IMR-90 (cell line): ENCODE measurements around the gene ADAMTS8. TPM values are rescaled to one million over a fixed set of nuclear protein-coding genes. Genes with fewer than 3 reads are reported as not detected.
A peak's percentile ranks its signal among the peaks of the same experiment; 100 is the strongest.

ENCODE experiments used
- ATAC-seq: fragments of 200-7000 bp; cut with Tn5 transposase; 2 replicates; pipeline ENCODE4 v1.9.1; 2020; ENCODE audit warnings: low read depth, mild to moderate bottlenecking, moderate library complexity
- BruUV-seq: library from RNA; stranded (reverse); fragments of 400-500 nt; replicated peaks from 2 replicates; lab custom pipeline; 2021; lab: Mats Ljungman, UMichigan
- CTCF ChIA-PET: fragments of 300-600 bp; formaldehyde crosslinking; extraction: SDS; loops from one replicate; lab custom pipeline; 2021; ENCODE audit warnings: antibody characterized with exemption; lab: Yijun Ruan, JAX
- POLR2A ChIA-PET: fragments of 300-600 bp; sonication (Branson Sonifier 250); formaldehyde crosslinking; loops from one replicate; lab custom pipeline; 2022; ENCODE audit warnings: antibody characterized with exemption; ENCODE audit not compliant: unreplicated experiment; lab: Charles Lee
- DNase-seq: peaks from one replicate; pipeline ENCODE4 v3.0.0; 2013
- H2AFZ ChIP-seq: replicated peaks from 2 replicates; pipeline ENCODE3; 2013; ENCODE audit warnings: low read length, mild to moderate bottlenecking; ENCODE audit not compliant: poor library complexity
- H2AK5ac ChIP-seq: 2 replicates; pipeline ENCODE4 v1.6.1; 2013; ENCODE audit warnings: low read depth, low read length, inconsistent platforms
- H2AK9ac ChIP-seq: replicated peaks from 2 replicates; pipeline ENCODE3; 2013; ENCODE audit warnings: mild to moderate bottlenecking, low read depth, low read length, moderate library complexity; ENCODE audit not compliant: poor library complexity
- H2BK120ac ChIP-seq: 2 replicates; pipeline ENCODE4 v1.6.1; 2013; ENCODE audit warnings: low read depth, low read length, inconsistent platforms
- H2BK15ac ChIP-seq: 3 replicates; pipeline ENCODE4 v1.6.1; 2013; ENCODE audit warnings: low read depth, low read length, inconsistent platforms
- H2BK20ac ChIP-seq: 2 replicates; pipeline ENCODE4 v1.6.1; 2013; ENCODE audit warnings: low read depth, mild to moderate bottlenecking, inconsistent platforms, low read length, moderate library complexity
- H2BK5ac ChIP-seq: 2 replicates; pipeline ENCODE4 v1.6.1; 2013; ENCODE audit warnings: mild to moderate bottlenecking, low read depth, low read length, inconsistent platforms; ENCODE audit not compliant: poor library complexity, severe bottlenecking
- H3K14ac ChIP-seq: replicated peaks from 2 replicates; pipeline ENCODE4 v1.6.1; 2013; ENCODE audit warnings: low read depth, low read length, inconsistent platforms
- H3K18ac ChIP-seq: 2 replicates; pipeline ENCODE4 v1.6.1; 2013; ENCODE audit warnings: low read depth, low read length, control low read depth
- H3K23ac ChIP-seq: 2 replicates; pipeline ENCODE4 v1.6.1; 2013; ENCODE audit warnings: low read depth, low read length, inconsistent platforms
- H3K27ac ChIP-seq: 2 replicates; pipeline ENCODE4 v1.5.1; 2013; ENCODE audit warnings: mild to moderate bottlenecking, control low read depth, low read length; ENCODE audit not compliant: insufficient read depth
- H3K27me3 ChIP-seq: 2 replicates; pipeline ENCODE4 v1.6.1; 2013; ENCODE audit warnings: low read length; ENCODE audit not compliant: control insufficient read depth, insufficient read depth
- H3K36me3 ChIP-seq: 2 replicates; pipeline ENCODE4 v1.6.1; 2013; ENCODE audit warnings: low read length, mixed read lengths; ENCODE audit not compliant: control insufficient read depth, insufficient read depth
- H3K4ac ChIP-seq: 2 replicates; pipeline ENCODE4 v1.6.1; 2013; ENCODE audit warnings: low read depth, low read length, inconsistent platforms
- H3K4me1 ChIP-seq: 2 replicates; pipeline ENCODE4 v1.6.1; 2013; ENCODE audit warnings: low read length, mixed read lengths; ENCODE audit not compliant: control insufficient read depth, insufficient read depth
- H3K4me2 ChIP-seq: 2 replicates; pipeline ENCODE4 v1.6.1; 2013; ENCODE audit warnings: low read depth, mild to moderate bottlenecking, control low read depth, low read length, moderate library complexity
- H3K4me3 ChIP-seq: 2 replicates; pipeline ENCODE4 v1.5.1; 2013; ENCODE audit warnings: low read depth, mild to moderate bottlenecking, control low read depth, low read length, moderate library complexity; ENCODE audit not compliant: insufficient read depth
- H3K56ac ChIP-seq: 2 replicates; pipeline ENCODE4 v1.6.1; 2013; ENCODE audit warnings: low read length, inconsistent platforms; ENCODE audit not compliant: insufficient read depth; ENCODE audit errors: extremely low read depth
- H3K79me1 ChIP-seq, 2 experiments: 2 replicates each; pipeline ENCODE4 v1.6.1; 2013; ENCODE audit warnings: low read length in 2 of 2, inconsistent platforms in 1 of 2, low read depth in 1 of 2
- H3K9ac ChIP-seq: 2 replicates; pipeline ENCODE4 v1.6.1; 2013; ENCODE audit warnings: low read depth, low read length, control low read depth
- H3K9me1 ChIP-seq: 2 replicates; pipeline ENCODE4 v1.6.1; 2013; ENCODE audit warnings: low read length, inconsistent platforms; ENCODE audit not compliant: insufficient read depth
- H3K9me3 ChIP-seq: 2 replicates; pipeline ENCODE4 v1.6.1; 2013; ENCODE audit warnings: low read length; ENCODE audit not compliant: control insufficient read depth, insufficient read depth
- H4K20me1 ChIP-seq: 2 replicates; pipeline ENCODE4 v1.6.1; 2013; ENCODE audit warnings: low read length, inconsistent platforms; ENCODE audit not compliant: insufficient read depth
- H4K5ac ChIP-seq: 2 replicates; pipeline ENCODE4 v1.6.1; 2013; ENCODE audit warnings: mild to moderate bottlenecking, low read depth, low read length, control low read depth
- H4K8ac ChIP-seq, 2 experiments: 2 replicates each; pipeline ENCODE4 v1.6.1; 2013; ENCODE audit warnings: low read depth in 2 of 2, low read length in 2 of 2, control low read depth in 1 of 2, inconsistent platforms in 1 of 2
- H4K91ac ChIP-seq: 2 replicates; pipeline ENCODE4 v1.6.1; 2013; ENCODE audit warnings: low read depth, low read length, inconsistent platforms; ENCODE audit not compliant: insufficient read depth
- BHLHE40 ChIP-seq: fragments of 150-350 bp; IDR thresholded peaks from 2 replicates; pipeline ENCODE4 v1.6.1; 2016; ENCODE audit warnings: mild to moderate bottlenecking, low read depth, low read length
- CEBPB ChIP-seq: IDR thresholded peaks from 2 replicates; pipeline ENCODE4 v1.6.1; 2012; ENCODE audit warnings: low read depth, low read length, improper control_type of control experiment
- CHD1 ChIP-seq: IDR thresholded peaks from 2 replicates; pipeline ENCODE4 v1.6.1; 2012; ENCODE audit warnings: low read depth, low read length, improper control_type of control experiment
- CTCF ChIP-seq: conservative IDR thresholded peaks from 2 replicates; pipeline ENCODE4 v1.5.1; 2012; ENCODE audit warnings: mild to moderate bottlenecking, low read depth, low read length, improper control_type of control experiment
- ELK1 ChIP-seq: fragments of 150-350 bp; IDR thresholded peaks from 2 replicates; pipeline ENCODE4 v1.6.1; 2016; ENCODE audit warnings: low read depth, mild to moderate bottlenecking, low read length, moderate library complexity, borderline replicate concordance
- FOS ChIP-seq: fragments of 150-350 bp; IDR thresholded peaks from 2 replicates; pipeline ENCODE4 v1.6.1; 2016; ENCODE audit warnings: low read depth, low read length
- MAZ ChIP-seq: IDR thresholded peaks from 2 replicates; pipeline ENCODE4 v1.6.1; 2012; ENCODE audit warnings: low read depth, mild to moderate bottlenecking, low read length, improper control_type of control experiment, moderate library complexity, borderline replicate concordance
- MXI1 ChIP-seq: IDR thresholded peaks from 2 replicates; pipeline ENCODE4 v1.6.1; 2012; ENCODE audit warnings: low read depth, mild to moderate bottlenecking, low read length, moderate library complexity, borderline replicate concordance
- NFE2L2 ChIP-seq: fragments of 150-350 bp; IDR thresholded peaks from 2 replicates; pipeline ENCODE4 v1.6.1; 2016; ENCODE audit warnings: low read depth, mild to moderate bottlenecking, low read length
- POLR2A ChIP-seq: IDR thresholded peaks from 2 replicates; pipeline ENCODE4 v1.6.1; 2012; ENCODE audit warnings: mild to moderate bottlenecking, low read depth, low read length
- RAD21 ChIP-seq: IDR thresholded peaks from 2 replicates; pipeline ENCODE4 v1.6.1; 2012; ENCODE audit warnings: low read length, improper control_type of control experiment
- RFX5 ChIP-seq: IDR thresholded peaks from 2 replicates; pipeline ENCODE4 v1.8.0; 2012; ENCODE audit warnings: low read depth, mild to moderate bottlenecking, low read length, moderate library complexity
- SMC3 ChIP-seq: fragments of 150-350 bp; IDR thresholded peaks from 2 replicates; pipeline ENCODE4 v1.6.1; 2016; ENCODE audit warnings: low read depth, mild to moderate bottlenecking, antibody characterized with exemption, low read length, moderate library complexity
- USF2 ChIP-seq: fragments of 150-350 bp; IDR thresholded peaks from 2 replicates; pipeline ENCODE4 v1.6.1; 2017; ENCODE audit warnings: mild to moderate bottlenecking, antibody characterized with exemption, low read length, low read depth
- WGBS, 2 experiments: methylation state at CpG; one replicate each; pipeline versions ENCODE4 v1.1.5 to v1.1.7; 2013; ENCODE audit warnings: missing lambda C conversion rate in 2 of 2; ENCODE audit not compliant: insufficient read length in 1 of 2; ENCODE audit errors: extremely low coverage in 2 of 2; 5-methylcytosine and 5-hydroxymethylcytosine counted together
- dilution Hi-C: fragments of 300-500 bp; cut with HindIII; formaldehyde crosslinking; loops from one replicate; pipeline ENCODE4 v1.14.3; 2018; ENCODE audit warnings: low sequenced_read_pairs; ENCODE audit not compliant: unreplicated experiment
- in situ Hi-C: fragments of 300-500 bp; cut with MboI; formaldehyde crosslinking; loops from 3 replicates; pipeline ENCODE4 v1.14.3; 2019; ENCODE audit warnings: low sequenced_read_pairs, inconsistent platforms, mixed read lengths
- intact Hi-C: fragments of 100-400 bp; cut with micrococcal nuclease; formaldehyde crosslinking; loops from 2 replicates; pipeline ENCODE4 v1.10.0; 2022
- polyA plus RNA-seq, 3 experiments: library from polyadenylated mRNA; depleted of rRNA; stranded (reverse); fragments of >200 nt; gene quantifications; 2 replicates each; pipeline ENCODE4 v1.2.3, GENCODE V29; 2012; ENCODE audit warnings: low replicate concordance in 1 of 3
- total RNA-seq: library from RNA; depleted of rRNA; stranded (reverse); fragments of >200 nt; gene quantifications from 2 replicates; pipeline ENCODE4 v1.2.3, GENCODE V29; 2012

The ADAMTS8 gene
- total and polyA plus RNA-seq, 2 of the 4 experiments (the other 2 are of a cell fraction), result under 0.01 to 0.60 TPM

- H3K4me3 ChIP-seq, result no peak overlapping the region
- H3K23ac ChIP-seq, result no peak overlapping the region
- H2BK20ac ChIP-seq, result no peak overlapping the region
- peaks cover 3% of the 10 kb centered on the region; the same call in 1 of the 2 replicates for H3K9me3 ChIP-seq
- no peaks in the 10 kb centered on the region for H3K79me1 ChIP-seq
- no TSS peak for BruUV-seq
- no peak overlapping the region for H2AK9ac ChIP-seq
- dilution Hi-C loops, result loop anchor here (25.0 kb wide), 1 partner anchor 421 kb away; no protein-coding TSS in a partner anchor
- in situ Hi-C loops, result loop anchor here (10.0 kb wide), 1 partner anchor 393 kb away; no protein-coding TSS in a partner anchor
- H2AK5ac ChIP-seq, result no peak overlapping the region
- peak; percentile 28 for DNase-seq
- no peak overlapping the region for H3K9ac ChIP-seq
- no peak for ATAC-seq
- H3K18ac ChIP-seq, result 0 out of 2 replicates have a peak overlapping the region, but pooled peaks have one; percentile 32
- H3K4me1 ChIP-seq, result peaks cover 2% of the 10 kb centered on the region
- H4K8ac ChIP-seq, result no peak overlapping the region
- no peak overlapping the region for H2BK5ac ChIP-seq
- no peak overlapping the region for H3K56ac ChIP-seq
- POLR2A ChIA-PET, result no interaction called here
- H2BK15ac ChIP-seq, result no peak overlapping the region
- no peak overlapping the region for H2BK120ac ChIP-seq
- 100% methylated on average over 1 of the region's 2 CpGs; no CpG with 5 or more reads in 1 of the 2 experiments for WGBS, 2 experiments
- intact Hi-C loops, result no loop called here
- no peak overlapping the region for H3K4me2 ChIP-seq
- no peak overlapping the region for H3K4ac ChIP-seq
- no peak overlapping the region for H4K91ac ChIP-seq
- no peaks in the 10 kb centered on the region for H4K20me1 ChIP-seq
- H3K14ac ChIP-seq, result no peak overlapping the region
- H3K36me3 ChIP-seq, result no peaks in the 10 kb centered on the region
- H4K5ac ChIP-seq, result no peak overlapping the region
- TF ChIP-seq USF2 (no peak), SMC3 (no peak), RFX5 (no peak), NFE2L2 (no peak), ELK1 (no peak), CHD1 (no peak), BHLHE40 (no peak), CTCF (no peak), CEBPB (no peak), POLR2A (no peak), MXI1 (no peak), MAZ (no peak), RAD21 (no peak), FOS (no peak)
- H3K27ac ChIP-seq, result no peak overlapping the region
- no peaks in the 10 kb centered on the region for H3K27me3 ChIP-seq
- H2AFZ ChIP-seq, result no peak overlapping the region
- CTCF ChIA-PET, result interaction anchor here (0.6 to 1.6 kb wide), 3 partner anchors 51 to 1297 kb away, joined by 3 to 6 read pairs (median 5); no protein-coding TSS in a partner anchor
- no peaks in the 10 kb centered on the region for H3K9me1 ChIP-seq
These were observed 13.3 kb upstream of the ADAMTS8 start for GRCh38 chr11:130441719-130442118.
